ENCODE results near the gene VWF.

DNA sequence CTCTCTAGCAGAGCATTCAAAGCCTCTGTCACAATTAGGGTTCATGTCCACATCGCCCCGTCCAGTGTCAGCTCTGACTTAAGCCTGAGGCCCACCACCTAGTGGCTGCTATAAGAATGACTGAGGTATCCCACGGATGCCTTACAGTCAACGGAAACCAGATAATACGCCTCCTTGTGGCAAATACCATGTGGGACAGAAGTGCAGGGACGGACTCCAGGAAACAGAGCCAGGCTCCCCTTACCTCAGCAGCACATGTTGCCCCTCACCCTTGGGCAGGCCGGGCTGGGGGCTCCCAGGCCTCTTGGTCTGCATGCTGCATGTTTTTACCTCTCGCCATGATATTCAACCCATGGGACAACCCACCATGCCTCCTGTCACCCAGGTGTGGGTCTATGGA, 86.3 kb downstream of the VWF start:
- TF ChIP-seq, protein P1, sequence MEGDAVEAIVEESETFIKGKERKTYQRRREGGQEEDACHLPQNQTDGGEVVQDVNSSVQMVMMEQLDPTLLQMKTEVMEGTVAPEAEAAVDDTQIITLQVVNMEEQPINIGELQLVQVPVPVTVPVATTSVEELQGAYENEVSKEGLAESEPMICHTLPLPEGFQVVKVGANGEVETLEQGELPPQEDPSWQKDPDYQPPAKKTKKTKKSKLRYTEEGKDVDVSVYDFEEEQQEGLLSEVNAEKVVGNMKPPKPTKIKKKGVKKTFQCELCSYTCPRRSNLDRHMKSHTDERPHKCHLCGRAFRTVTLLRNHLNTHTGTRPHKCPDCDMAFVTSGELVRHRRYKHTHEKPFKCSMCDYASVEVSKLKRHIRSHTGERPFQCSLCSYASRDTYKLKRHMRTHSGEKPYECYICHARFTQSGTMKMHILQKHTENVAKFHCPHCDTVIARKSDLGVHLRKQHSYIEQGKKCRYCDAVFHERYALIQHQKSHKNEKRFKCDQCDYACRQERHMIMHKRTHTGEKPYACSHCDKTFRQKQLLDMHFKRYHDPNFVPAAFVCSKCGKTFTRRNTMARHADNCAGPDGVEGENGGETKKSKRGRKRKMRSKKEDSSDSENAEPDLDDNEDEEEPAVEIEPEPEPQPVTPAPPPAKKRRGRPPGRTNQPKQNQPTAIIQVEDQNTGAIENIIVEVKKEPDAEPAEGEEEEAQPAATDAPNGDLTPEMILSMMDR (IDR thresholded peaks at IDR 0.05; ENCODE audit: low read depth, low read length), result peak; percentile 97
- no peak for TF ChIP-seq POLR2A (IDR thresholded peaks at IDR 0.05; ENCODE audit: extremely low read depth, insufficient read length)

Measured in NB4 (cell line).